Measurements from ENCODE around the gene EHMT1. TPM values are rescaled to one million over a fixed set of nuclear protein-coding genes. Genes with fewer than 3 reads are reported as not detected.
"Not testable (repeated sequence)": the region's sequence is repeated elsewhere in the genome, so short reads cannot be mapped to it uniquely, and the experiment has no call there.

Gene EHMT1
- polyA plus RNA-seq, 3 donors: 19.7 to 42.1 (median 40.3) TPM

DNA sequence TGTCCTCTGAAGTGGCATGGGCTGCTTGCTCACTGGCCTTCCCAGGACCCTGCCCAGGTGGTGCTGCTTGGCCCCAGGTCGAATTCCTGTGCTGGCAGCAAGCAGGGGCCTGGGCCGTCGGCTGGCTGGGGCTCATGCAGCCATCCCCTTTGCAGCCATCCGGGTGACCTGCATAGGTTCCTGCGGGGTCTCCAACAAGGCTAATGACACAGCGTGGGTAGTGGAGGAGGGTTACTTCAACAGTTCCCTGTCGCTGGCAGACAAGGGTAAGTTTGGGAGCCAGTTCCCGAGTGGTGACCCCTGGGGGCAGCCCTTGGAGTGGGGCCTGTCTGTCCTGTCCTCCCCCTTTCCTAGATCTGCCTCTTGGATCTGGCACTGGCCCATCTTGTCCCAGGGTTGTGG, 6.1 kb upstream of the EHMT1 start:
- H3K27ac ChIP-seq (ENCODE audit: low read depth, low read length): no peak overlapping the region
- WGBS, 3 donors: 66 to 70% (median 68%) methylated on average over 8 of the region's 8 CpGs

DNA sequence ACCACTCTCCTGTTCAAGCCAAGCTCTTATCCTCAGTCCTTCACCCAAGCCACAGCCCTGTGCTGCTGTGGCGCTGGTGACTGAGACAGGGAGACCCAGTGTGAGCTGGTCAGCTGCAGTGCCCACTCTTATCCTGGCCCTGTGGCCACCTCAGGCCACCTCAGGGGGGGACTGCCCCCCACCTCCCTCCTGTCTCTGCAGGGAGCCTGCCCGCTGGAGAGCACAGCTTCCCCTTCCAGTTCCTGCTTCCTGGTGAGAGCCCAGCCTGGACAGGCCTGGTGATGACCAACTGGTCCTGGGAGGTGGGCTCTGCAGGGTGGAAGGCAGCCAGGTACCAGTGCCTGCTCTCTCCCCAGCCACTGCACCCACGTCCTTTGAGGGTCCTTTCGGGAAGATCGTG, 5.5 kb upstream of the EHMT1 start:
- 72 to 90% (median 84%) methylated on average over 5 of the region's 5 CpGs for WGBS, 3 donors
- no peak overlapping the region for H3K27ac ChIP-seq (ENCODE audit: low read depth, low read length)

DNA sequence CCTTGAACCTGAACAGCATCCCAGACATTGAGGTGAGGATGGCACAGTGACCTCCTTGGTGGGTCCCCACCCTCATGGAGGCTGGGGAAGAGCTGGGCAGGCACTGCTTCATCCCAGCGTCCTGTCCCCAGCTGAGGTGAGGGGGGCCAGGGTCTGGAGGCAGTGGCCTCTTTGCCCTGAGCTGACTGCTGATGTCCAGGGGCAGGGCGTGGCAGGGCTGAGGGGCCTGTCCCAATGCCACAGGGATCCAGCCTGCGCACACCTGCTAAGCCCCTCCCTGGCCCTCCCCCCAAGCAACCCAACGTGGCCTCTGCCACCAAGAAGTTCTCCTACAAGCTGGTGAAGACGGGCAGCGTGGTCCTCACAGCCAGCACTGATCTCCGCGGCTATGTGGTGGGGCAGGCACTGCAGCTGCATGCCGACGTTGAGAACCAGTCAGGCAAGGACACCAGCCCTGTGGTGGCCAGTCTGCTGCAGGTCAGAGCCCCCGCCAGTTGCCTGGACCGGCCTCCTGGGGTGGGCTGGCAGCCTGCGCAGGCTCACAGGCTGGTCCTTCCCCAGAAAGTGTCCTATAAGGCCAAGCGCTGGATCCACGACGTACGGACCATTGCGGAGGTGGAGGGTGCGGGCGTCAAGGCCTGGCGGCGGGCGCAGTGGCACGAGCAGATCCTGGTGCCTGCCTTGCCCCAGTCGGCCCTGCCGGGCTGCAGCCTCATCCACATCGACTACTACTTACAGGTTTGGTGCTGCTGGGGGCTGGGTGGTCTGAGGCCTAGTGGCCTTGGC, 4.9 kb upstream of the EHMT1 start:
- 93 to 94% (median 93%) methylated on average over 27 of the region's 27 CpGs for WGBS, 3 donors
- no peak overlapping the region for H3K27ac ChIP-seq (ENCODE audit: low read depth, low read length)

DNA sequence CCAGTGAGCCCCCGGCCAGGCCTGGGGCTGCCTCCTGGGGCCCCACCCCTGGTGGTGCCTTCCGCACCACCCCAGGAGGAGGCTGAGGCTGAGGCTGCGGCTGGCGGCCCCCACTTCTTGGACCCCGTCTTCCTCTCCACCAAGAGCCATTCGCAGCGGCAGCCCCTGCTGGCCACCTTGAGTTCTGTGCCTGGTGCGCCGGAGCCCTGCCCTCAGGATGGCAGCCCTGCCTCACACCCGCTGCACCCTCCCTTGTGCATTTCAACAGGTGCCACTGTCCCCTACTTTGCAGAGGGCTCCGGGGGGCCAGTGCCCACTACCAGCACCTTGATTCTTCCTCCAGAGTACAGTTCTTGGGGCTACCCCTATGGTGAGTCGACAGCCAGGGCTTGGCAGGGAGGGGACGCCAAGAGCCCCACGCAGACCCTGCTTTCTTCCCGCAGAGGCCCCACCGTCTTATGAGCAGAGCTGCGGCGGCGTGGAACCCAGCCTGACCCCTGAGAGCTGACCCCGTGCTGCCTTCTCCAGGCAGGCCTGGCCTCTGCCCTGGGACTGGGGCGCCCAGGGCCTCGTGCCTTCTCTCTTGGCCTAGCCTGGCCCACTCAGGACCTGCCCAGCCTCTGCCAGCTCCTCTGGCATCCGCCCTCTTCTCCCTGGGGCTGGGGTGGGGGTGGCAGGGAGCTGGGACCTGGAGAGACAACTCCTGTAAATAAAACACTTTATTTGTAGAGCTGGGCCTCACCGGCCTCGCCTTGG, 4.0 kb upstream of the EHMT1 start:
- WGBS, 3 donors: 83 to 96% (median 93%) methylated on average over 24 to 25 of the region's 25 CpGs

DNA sequence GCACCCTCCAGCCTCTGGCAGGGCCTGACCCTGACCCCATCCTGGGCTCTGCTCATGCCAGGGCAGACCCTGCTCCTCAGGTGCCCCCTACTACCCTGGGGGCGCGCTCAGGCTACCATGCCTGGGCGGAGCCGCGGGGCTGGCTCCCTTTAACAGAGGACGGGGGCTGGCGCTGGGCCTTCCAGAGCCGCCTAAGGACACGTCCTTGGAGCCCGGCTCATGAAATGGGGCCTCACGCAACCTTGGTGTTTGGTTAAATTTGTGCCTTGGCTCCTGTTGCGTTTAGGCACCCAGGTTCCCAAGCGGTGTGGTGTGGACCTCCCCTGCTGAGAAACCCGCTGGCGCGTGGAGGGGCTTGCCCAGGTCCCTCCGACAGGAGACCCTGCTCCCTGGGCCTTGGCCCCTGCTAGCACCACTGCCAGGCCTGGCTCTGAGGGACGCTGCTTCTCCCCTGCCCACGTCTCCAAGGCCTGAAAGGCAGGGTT, 3.4 kb upstream of the EHMT1 start:
- H3K27ac ChIP-seq (ENCODE audit: low read depth, low read length): no peak overlapping the region

More for the DNA sequence above, 4.0 kb upstream of the EHMT1 start:
- H3K27ac ChIP-seq (ENCODE audit: low read depth, low read length): no peak overlapping the region

DNA sequence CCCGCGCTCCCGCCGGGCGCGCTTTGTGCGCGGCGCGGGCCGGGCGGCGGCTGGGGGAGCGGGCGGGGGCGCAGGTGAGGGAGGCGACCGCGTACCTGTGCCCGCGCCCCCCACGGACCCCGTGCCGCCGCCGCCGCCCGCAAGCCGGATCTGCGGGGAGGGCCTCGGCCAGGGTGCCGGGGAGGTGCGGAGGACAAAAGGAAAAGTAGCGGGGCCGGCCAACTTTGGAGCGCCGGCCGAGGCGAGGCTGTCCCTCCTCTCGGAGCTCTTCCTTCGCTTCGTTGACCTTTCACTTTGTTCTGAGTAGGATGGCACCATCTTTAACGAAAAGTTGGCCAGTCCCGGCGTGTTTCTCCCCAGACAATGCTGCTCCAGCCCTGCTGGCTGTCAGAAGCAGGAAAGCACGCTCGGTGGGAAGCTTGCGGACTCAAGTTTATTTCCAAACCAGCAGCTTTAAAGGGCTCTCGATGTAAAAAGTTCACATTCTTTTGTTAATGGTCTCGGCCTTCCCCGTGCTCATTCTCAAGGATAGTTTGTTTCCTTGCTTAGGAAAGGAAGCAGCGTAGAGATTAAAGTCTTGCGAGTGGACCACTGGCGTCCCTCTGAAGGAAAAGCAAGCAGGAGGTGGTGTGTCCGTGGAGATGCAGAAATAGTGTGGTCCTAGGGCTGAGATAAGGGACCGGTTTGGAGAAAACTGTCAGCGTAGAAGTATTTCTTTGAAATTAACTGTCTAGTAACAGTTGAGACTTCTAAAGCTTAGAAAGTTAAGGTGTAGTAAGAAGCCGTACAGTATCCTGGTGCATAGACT, 639 bp downstream of the EHMT1 start:
- 0 to 1% (median 0%) methylated on average over 41 to 51 of the region's 58 CpGs for WGBS, 3 donors
- H3K27ac ChIP-seq (ENCODE audit: low read depth, low read length): no peak overlapping the region

More for the DNA sequence above, 3.4 kb upstream of the EHMT1 start:
- 50 to 94% (median 91%) methylated on average over 18 to 19 of the region's 19 CpGs for WGBS, 3 donors

DNA sequence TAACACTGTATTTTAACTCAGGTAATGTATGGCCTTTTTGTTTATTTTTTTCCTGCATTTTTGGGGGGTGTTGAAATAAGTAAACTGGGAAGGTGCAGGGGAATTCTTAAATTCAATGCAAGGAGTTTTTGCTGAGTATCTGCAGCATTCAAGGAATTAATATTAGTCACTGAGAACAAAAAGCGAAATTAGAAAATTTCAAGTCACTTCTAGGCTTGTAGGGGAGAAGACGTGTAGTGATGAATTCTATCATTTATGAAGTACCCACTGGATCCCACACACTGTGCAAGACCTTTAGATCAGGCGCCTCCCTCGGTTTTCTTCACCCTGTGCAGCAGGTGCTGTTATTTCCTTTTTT, 1.2 kb downstream of the EHMT1 start:
- no peak overlapping the region for H3K27ac ChIP-seq (ENCODE audit: low read depth, low read length)

DNA sequence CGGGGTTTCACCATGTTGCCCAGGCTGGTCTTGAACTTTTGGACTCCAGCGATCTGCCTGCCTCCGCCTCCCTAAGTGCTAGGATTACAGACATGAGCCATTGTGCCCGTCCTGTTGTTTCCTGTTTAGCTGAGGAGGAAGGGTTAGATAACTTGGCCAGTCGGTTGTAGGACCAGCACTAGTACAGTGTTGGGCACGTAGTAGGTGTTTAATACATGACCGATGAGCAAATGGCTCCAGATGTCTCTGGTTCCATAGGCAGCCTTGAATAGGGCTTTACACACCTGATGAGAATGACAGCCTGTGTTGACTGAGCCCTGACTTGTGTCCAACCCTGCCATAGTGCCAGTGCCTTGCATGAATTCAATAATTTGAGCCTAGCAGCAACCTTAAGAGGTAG, 1.8 kb downstream of the EHMT1 start:
- H3K27ac ChIP-seq (ENCODE audit: low read depth, low read length): no peak overlapping the region
- WGBS, 3 donors: 61 to 71% (median 69%) methylated on average over 7 of the region's 7 CpGs

More for the DNA sequence above, 1.2 kb downstream of the EHMT1 start:
- WGBS, 3 donors: 49 to 56% (median 50%) methylated on average over 4 of the region's 4 CpGs

DNA sequence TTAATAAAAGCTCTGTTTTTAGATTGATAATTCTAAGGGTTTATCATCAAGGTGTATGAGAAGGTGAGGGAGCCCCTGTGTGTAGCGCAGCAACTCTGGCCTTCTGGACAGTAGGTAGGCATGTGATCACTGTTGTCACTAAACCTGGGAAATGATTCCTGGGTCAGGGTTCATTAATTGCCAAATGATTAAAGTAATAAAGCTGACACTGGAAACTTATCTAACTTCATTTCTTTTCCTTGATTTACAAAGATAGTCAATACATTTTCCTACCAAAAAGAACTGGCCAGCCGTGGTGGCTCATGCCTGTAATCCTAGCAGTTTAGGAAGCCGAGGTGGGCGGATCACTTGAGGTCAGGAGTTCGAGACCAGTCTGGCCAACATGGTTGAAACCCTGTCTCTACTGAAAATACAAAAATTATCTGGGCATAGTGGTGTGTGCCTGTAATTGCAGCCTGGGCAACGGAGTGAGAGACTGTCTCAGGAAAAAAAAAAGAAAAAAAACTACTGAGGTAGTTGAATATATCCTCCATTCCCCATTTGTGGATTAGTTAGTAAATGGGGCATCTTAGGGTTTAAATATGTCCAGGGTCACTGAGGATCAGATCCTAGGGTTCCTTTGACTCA, 2.4 kb downstream of the EHMT1 start:
- 55 to 62% (median 60%) methylated on average over 6 of the region's 6 CpGs for WGBS, 3 donors
- H3K27ac ChIP-seq (ENCODE audit: low read depth, low read length): no peak overlapping the region

DNA sequence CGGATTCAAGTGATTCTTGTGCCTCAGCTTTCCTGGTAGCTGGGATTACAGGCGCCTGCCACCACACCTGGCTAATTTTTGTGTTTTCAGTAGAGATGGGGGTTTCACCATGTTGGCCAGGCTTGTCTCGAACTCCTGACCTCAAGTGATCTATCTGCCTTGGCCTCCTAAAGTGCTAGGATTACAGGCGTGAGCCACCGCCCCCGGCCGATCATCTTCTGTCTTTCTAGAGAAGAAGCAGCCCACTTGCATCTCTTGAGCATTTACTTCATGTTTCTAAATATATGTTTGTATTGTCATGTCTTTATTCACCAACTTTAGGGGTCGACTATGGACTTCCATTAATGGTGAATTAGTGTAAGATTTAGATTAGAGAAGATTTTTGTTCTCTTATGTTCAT, 3.4 kb downstream of the EHMT1 start:
- not testable (repeated sequence) for H3K27ac ChIP-seq (ENCODE audit: low read depth, low read length)
- WGBS, 3 donors: 84 to 88% (median 87%) methylated on average over 8 of the region's 8 CpGs

DNA sequence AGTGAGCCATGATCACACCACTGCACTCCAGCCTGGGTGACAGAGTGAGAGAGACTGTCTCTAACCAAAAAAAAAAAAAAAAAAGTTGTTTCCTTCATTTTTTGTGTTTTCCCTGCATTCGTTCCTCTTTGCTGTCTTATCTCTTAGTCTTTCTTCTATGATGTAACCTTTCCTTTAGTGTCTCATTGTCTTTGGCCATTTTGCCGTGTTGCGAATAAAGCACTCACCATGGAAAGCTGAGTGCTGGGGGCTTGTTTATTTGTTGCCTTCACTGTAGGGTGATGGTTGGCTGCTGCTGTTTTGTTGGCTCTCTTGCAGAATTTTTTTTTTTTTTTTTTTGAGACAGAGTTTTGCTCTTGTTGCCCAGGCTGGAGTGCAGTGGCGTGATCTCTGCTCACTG, 7.7 kb downstream of the EHMT1 start:
- no peak overlapping the region for H3K27ac ChIP-seq (ENCODE audit: low read depth, low read length)
- WGBS, 3 donors: 65 to 86% (median 74%) methylated on average over 4 of the region's 4 CpGs

DNA sequence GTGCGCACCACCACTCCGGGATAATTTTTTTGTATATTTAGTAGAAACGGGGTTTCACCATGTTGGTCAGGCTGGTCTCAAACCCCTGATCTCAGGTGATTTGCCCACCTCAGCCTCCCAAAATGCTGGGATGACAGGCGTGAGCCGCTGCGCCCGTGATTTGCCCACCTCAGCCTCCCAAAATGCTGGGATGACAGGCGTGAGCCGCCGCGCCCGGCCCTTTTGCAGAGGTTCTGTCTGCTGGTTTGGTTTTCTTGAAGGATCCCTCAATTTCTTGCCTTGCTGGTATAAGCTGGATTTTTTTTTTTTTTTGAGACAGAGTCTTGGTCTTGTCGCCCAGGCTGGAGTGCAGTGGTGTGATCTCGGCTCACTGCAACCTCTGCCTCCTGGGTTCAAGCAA, 8.6 kb downstream of the EHMT1 start:
- not testable (repeated sequence) for H3K27ac ChIP-seq (ENCODE audit: low read depth, low read length)
- 96 to 98% (median 97%) methylated on average over 14 of the region's 14 CpGs for WGBS, 3 donors

DNA sequence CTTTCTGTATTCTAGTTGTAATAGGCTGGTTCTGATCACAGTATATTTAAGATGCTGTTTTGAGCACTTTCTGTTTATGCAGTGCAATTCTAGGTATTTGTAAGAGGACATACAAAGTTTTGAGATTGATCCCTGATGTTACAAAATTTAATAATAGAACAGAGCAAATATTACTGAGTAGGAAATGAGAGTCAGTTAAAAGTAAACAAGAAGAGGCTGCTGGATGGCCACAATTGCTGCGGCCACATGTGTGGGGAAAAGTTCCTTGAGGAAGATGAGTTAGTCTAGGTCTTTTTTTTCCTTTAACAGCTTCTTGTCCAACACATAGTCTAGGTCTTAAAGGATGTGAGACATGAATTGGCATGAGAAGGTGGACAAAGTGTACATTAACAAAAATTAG, 11.3 kb downstream of the EHMT1 start:
- no peak overlapping the region for H3K27ac ChIP-seq (ENCODE audit: low read depth, low read length)
- WGBS, 3 donors: 24 to 41% (median 38%) methylated on average over 1 of the region's 1 CpG

DNA sequence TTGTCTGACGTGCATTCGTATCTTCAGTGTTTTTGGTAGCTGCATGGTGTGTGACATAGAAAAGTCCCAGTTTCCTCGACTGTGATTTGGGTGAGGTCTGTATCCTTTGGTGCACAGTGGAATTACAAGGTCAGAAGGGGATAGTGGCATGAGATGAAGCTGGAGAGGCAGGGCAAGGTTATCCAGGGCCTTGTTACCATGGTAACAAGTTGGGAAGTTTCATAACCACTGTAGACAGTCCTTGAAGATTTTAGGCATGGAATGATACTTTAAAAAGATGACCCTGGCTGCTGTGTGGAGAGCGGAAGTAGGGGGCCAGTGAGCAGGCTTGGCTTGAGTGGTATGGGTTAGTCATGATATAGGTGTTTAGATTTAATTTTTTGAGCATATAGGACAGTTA, 11.9 kb downstream of the EHMT1 start:
- 40 to 69% (median 58%) methylated on average over 4 of the region's 4 CpGs for WGBS, 3 donors
- no peak overlapping the region for H3K27ac ChIP-seq (ENCODE audit: low read depth, low read length)

DNA sequence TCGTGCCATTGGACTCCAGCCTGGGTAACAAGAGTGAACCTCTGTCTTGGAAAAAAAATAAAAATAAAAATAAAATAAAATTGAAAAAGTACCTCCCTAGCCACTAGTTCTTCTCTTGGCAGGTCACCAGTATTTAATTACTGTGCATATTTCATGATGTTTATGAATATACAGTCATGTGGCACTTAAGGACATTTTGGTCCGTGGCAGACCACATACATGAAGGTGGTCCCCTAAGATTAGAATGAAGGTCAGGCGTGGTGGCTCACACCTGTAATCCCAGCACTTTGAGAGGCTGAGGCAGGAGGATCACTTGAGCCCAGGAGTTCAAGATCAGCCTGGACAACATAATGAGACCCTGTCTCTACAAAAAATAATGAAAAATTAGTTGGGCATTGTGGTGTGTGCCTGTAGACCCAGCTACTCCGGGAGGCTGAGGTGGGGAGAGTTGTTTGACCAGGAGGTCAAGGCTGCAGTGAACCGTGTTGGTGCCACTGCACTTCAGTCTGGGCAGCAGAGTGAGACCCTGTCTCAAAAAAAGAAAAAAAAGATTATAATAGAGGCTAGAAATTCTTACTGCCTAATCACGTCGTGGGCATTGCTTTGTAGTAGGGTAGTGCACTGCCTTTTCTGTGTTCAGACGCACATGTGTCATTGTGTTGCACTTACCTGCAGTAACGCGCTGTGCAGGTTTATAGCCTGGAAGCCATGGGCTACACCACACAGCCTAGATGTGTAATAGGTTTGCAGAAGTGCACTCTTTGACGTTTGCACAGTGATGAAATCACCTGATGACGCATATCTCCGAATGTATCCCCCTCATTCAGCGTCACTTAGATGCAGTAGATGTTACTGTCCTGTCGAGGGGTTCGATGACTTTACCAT, 12.8 kb downstream of the EHMT1 start:
- no peak overlapping the region for H3K27ac ChIP-seq (ENCODE audit: low read depth, low read length)
- WGBS, 3 donors: 81 to 86% (median 81%) methylated on average over 16 of the region's 16 CpGs

DNA sequence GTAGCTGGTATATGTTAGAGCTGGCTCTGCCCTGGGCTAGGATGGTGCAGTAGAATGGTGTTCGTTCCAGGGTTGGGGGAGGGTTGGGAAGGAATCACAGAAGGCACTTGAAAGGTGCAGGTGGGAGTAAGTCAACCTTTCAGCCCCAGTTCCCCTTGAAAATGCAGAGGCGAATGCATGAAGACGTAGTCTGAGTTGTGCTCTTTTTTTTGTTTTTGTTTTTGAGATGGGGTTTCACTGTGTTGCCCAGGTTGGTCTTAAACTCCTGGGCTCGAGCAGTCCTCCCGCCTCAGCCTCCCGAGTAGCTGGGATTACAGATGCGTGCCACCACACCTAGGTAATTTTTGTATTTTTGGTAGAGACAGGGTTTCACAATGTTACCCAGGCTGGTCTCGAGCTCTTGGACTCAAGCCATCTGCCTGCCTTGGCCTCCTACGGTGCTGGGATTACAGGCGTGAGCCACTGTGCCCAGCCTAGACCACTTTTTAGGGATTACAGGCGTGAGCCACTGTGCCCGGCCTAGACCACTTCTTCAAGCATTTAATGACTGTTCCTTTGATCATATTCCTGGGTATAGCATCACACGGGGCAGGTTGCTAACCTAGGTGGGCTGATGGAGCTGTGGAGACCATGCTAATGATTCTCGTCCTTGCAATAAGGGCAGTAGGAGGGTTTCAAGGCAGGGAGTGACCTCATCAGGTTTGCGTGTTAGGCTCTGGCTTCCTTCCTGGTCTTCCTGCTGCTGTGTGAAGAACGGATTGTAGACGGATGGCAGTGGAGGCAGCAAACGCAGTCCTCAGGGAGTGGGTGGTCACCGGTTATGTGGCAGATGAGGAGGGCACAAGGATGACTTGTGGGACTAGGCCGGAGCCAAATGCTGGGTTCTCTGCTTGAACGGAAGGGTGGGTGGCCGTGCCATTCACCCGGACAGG, 13.7 kb downstream of the EHMT1 start:
- 58 to 76% (median 59%) methylated on average over 23 of the region's 23 CpGs for WGBS, 3 donors
- H3K27ac ChIP-seq (ENCODE audit: low read depth, low read length): no peak overlapping the region

DNA sequence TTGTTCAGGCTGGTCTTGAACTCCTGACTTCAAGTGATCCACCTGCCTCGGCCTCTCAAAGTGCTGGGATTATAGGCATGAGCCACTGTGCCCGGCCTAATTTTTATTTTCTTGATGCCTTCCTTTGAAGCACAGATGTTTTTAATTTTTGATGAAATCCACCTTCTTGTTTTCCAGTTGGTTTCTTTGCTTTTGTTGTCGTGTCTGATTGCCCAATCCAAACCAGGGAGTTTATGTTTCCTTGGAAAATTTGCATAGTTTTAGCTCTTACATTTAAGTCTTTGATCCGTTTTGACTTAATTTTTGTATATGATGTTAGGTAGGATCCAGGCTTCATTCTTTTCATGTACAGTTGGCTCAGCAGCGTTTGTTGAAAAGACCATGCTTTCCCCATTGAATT, 15.2 kb downstream of the EHMT1 start:
- 81 to 83% (median 83%) methylated on average over 5 of the region's 5 CpGs for WGBS, 3 donors
- no peak overlapping the region for H3K27ac ChIP-seq (ENCODE audit: low read depth, low read length)
